ENCODE measurements around the gene IMPDH2.
A peak's percentile ranks its signal among the peaks of the same experiment; 100 is the strongest.

IMPDH2 gene

DNA sequence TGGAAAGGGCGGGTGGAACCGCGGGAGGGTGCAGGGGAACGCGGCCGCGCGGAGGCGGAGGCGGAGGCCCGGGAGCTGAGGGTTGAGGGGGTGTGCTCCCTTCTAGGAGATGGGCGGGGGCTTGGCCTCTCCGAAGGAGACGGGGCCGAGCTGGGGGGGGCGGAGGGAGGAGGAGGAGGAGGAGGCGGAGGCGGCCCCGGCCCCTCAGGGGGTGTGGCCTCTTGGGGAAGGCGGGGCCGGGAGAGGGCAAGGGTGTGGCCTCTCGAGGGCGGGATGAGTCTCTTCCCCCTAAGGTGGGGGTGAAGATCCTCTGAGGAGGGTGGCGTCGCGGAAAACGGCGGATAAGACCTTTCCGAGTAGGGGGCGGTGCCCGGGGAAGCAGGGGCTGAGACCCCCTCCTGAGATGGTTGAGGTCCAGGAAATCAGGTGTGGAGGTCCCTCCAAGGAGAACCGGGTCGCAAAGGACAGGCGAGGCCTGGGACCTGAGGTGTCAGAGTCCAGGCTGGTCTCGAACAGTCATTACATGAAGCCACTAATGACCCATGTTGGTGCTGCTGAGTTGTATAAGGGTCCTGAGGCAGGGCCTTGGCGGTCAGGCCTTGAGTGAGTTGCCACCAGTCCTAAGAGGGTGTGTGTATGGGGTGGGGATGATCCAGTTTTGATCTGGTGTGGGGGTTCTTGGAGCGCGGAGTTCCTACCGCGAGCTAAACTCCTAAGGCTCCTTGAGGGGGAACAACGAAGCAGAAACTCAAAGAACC lies 21.2 kb downstream of the IMPDH2 start:
- H3K27me3 ChIP-seq (ENCODE audit: control insufficient read depth, insufficient read depth, low read length) = no peaks in the 10 kb centered on the region
- H3K27ac ChIP-seq = peak overlapping the region; percentile 87
- H3K36me3 ChIP-seq (ENCODE audit: control insufficient read depth, insufficient read depth, low read length) = no peaks in the 10 kb centered on the region
- H2AFZ ChIP-seq = peak overlapping the region; percentile 78
- H3K4me1 ChIP-seq = peaks cover 6% of the 10 kb centered on the region
- TF ChIP-seq, protein P1, sequence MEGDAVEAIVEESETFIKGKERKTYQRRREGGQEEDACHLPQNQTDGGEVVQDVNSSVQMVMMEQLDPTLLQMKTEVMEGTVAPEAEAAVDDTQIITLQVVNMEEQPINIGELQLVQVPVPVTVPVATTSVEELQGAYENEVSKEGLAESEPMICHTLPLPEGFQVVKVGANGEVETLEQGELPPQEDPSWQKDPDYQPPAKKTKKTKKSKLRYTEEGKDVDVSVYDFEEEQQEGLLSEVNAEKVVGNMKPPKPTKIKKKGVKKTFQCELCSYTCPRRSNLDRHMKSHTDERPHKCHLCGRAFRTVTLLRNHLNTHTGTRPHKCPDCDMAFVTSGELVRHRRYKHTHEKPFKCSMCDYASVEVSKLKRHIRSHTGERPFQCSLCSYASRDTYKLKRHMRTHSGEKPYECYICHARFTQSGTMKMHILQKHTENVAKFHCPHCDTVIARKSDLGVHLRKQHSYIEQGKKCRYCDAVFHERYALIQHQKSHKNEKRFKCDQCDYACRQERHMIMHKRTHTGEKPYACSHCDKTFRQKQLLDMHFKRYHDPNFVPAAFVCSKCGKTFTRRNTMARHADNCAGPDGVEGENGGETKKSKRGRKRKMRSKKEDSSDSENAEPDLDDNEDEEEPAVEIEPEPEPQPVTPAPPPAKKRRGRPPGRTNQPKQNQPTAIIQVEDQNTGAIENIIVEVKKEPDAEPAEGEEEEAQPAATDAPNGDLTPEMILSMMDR (IDR thresholded peaks at IDR 0.05) = no peak
- H3K4me2 ChIP-seq (ENCODE audit: low read length) = peak overlapping the region; percentile 100
- H3K4me3 ChIP-seq (ENCODE audit: low read depth, low read length) = peak overlapping the region; percentile 100
- peaks cover 19% of the 10 kb centered on the region for H3K79me2 ChIP-seq
- no peaks in the 10 kb centered on the region for H3K9me3 ChIP-seq (ENCODE audit: control insufficient read depth, low read length)
- H3K9ac ChIP-seq = peak overlapping the region; percentile 49

DNA sequence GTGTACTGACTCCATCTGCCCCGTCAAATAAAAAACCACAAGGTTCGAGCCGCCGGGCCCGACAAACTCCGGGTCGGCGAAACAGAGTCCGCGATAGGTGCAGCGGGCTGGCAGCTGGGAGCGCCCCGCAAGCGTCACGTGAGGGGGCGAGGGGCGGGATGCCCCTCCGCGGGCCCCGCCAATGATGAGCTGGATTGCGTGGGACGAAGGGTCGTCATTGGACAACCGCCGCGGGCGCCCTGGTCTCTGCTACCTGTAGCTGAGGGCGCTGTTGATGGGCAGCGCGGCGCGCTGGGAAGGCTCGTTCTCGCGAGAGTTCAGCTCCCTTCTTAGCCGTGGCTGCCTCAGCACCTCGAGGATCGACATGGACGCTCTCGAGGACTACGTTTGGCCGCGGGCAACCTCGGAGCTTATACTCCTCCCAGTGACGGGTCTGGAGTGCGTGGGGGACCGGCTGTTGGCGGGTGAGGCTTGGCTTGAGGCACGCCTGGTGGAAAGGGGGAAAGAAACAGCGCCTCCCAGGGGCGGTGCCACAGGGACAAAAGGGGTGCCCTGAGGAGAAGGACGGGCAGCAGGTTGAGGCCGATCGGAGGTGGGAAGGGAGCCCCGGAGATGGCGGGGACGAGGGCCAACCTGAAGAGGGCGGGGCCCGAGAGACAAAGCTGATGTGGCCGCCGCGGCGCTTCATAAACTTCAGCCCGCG lies 22.0 kb downstream of the IMPDH2 start, which contains the start of gene WDR6:
Gene WDR6, plus strand, starts transcription at position 324 of the 703 bp plus-strand sequence. Its CDS starts 41 bp downstream, at position 365.
- Histone ChIP-seq H3K27me3 (ENCODE audit: control insufficient read depth, insufficient read depth, low read length) (no peaks in the 10 kb centered on the region), H3K27ac (peak within 1 kb of the TSS; percentile 87), H3K4me2 (ENCODE audit: low read length) (peak within 1 kb of the TSS; percentile 100), H3K9me3 (ENCODE audit: control insufficient read depth, low read length) (no peaks in the 10 kb centered on the region), H3K36me3 (ENCODE audit: control insufficient read depth, insufficient read depth, low read length) (no peaks in the 10 kb centered on the region), H2AFZ (peak within 1 kb of the TSS; percentile 78), H3K79me2 (peaks cover 24% of the 10 kb centered on the region), H3K4me3 (ENCODE audit: low read depth, low read length) (peak within 1 kb of the TSS; percentile 100), H3K9ac (peak within 1 kb of the TSS; percentile 49), H3K4me1 (peaks cover 6% of the 10 kb centered on the region)
- TF ChIP-seq, protein P1 (IDR thresholded peaks at IDR 0.05) = peak; percentile 64

DNA sequence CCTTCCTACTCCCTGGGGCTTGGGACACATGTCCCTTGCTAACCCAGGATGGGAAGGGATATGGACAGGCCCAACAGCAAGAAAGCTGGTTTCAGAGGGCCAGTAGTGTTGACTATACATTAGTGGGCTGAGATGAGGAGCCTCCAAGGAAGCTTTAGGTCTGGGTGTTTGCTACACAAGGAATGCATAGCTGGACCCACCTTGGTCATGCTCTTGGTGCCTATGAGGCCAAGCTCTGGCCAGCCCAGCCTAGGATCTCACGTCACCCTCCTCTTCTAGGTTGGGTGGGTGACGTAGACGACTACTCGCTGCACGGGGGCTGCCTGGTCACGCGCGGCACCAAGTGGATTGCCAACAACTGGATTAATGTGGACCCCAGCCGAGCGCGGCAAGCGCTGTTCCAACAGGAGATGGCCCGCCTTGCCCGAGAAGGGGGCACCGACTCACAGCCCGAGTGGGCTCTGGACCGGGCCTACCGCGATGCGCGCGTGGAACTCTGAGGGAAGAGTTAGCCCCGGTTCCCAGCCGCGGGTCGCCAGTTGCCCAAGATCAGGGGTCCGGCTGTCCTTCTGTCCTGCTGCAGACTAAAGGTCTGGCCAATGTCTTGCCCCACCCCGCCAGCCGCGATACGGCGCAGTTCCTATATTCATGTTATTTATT lies 22.7 kb downstream of the IMPDH2 start:
- Histone ChIP-seq H3K9ac (no peak overlapping the region), H3K4me1 (peaks cover 6% of the 10 kb centered on the region), H3K4me2 (ENCODE audit: low read length) (peak overlapping the region; percentile 100), H3K36me3 (ENCODE audit: control insufficient read depth, insufficient read depth, low read length) (no peaks in the 10 kb centered on the region), H3K9me3 (ENCODE audit: control insufficient read depth, low read length) (no peaks in the 10 kb centered on the region), H3K4me3 (ENCODE audit: low read depth, low read length) (peak overlapping the region; percentile 100), H2AFZ (peak overlapping the region; percentile 78), H3K27ac (peak overlapping the region; percentile 87), H3K27me3 (ENCODE audit: control insufficient read depth, insufficient read depth, low read length) (no peaks in the 10 kb centered on the region), H3K79me2 (peaks cover 29% of the 10 kb centered on the region)
- TF ChIP-seq, protein P1 (IDR thresholded peaks at IDR 0.05) = no peak

DNA sequence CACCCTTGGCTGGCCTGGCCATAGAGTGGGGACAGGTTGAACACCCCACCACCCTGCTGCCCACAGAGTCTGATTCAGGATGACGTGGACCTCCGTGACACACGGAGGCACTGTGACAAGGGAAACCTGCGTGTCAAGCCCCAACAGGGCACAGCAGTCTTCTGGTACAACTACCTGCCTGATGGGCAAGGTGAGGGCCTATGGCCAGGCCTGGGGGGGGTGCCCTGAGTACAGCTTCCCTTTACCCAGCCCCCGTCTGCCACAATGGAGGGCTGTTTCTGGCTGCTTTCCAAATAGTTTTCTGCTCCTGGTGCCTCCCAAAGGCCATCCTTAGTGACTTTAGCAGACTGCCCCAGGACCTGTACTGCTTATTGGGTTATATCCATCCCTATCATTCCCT lies 23.2 kb downstream of the IMPDH2 start:
- no peaks in the 10 kb centered on the region for H3K27me3 ChIP-seq (ENCODE audit: control insufficient read depth, insufficient read depth, low read length)
- no peak overlapping the region for H3K27ac ChIP-seq
- peak overlapping the region; percentile 100 for H3K4me3 ChIP-seq (ENCODE audit: low read depth, low read length)
- H3K4me1 ChIP-seq = peaks cover 6% of the 10 kb centered on the region
- H3K9ac ChIP-seq = no peak overlapping the region
- TF ChIP-seq, protein P1 (IDR thresholded peaks at IDR 0.05) = no peak
- no peak overlapping the region for H2AFZ ChIP-seq
- peaks cover 32% of the 10 kb centered on the region for H3K79me2 ChIP-seq
- no peaks in the 10 kb centered on the region for H3K9me3 ChIP-seq (ENCODE audit: control insufficient read depth, low read length)
- H3K4me2 ChIP-seq (ENCODE audit: low read length) = peak overlapping the region; percentile 100
- no peaks in the 10 kb centered on the region for H3K36me3 ChIP-seq (ENCODE audit: control insufficient read depth, insufficient read depth, low read length)

Data from parathyroid adenoma (tissue), 2 donors.